Calu3 (cell line): ENCODE results near the gene TCEA2. TPM values are rescaled to one million over a fixed set of nuclear protein-coding genes. Genes with fewer than 3 reads are reported as not detected.

Source experiments
- BruUV-seq: library from RNA; stranded (reverse); fragments of 400-500 nt; replicated peaks from 2 replicates; lab custom pipeline; 2021; lab: Mats Ljungman, UMichigan
- CTCF ChIA-PET: fragments of 300-600 bp; sonication (Branson Sonifier 250); formaldehyde crosslinking; loops from one replicate; lab custom pipeline; 2022; ENCODE audit warnings: antibody characterized with exemption; lab: Charles Lee
- DNase-seq: peaks from one replicate; pipeline ENCODE4 v3.0.0; 2022
- H3K27ac Mint-ChIP-seq: one replicate; pipeline ENCODE4 v1.8.0; 2022; ENCODE audit warnings: mixed read lengths; ENCODE audit not compliant: unreplicated experiment
- H3K27me3 Mint-ChIP-seq: one replicate; pipeline ENCODE4 v1.8.0; 2022; ENCODE audit warnings: mixed read lengths; ENCODE audit not compliant: unreplicated experiment
- H3K36me3 Mint-ChIP-seq: one replicate; pipeline ENCODE4 v1.8.0; 2022; ENCODE audit warnings: mild to moderate bottlenecking, moderate library complexity, mixed read lengths; ENCODE audit not compliant: insufficient read depth, unreplicated experiment
- H3K4me1 Mint-ChIP-seq: one replicate; pipeline ENCODE4 v1.8.0; 2022; ENCODE audit warnings: mild to moderate bottlenecking, low read depth, mixed read lengths; ENCODE audit not compliant: unreplicated experiment
- H3K4me3 Mint-ChIP-seq: one replicate; pipeline ENCODE4 v1.8.0; 2022; ENCODE audit warnings: mild to moderate bottlenecking, low read depth, moderate library complexity, mixed read lengths; ENCODE audit not compliant: unreplicated experiment
- H3K9me3 Mint-ChIP-seq: one replicate; pipeline ENCODE4 v1.8.0; 2022; ENCODE audit warnings: low read depth, mixed read lengths; ENCODE audit not compliant: unreplicated experiment
- intact Hi-C: fragments of 100-400 bp; cut with micrococcal nuclease; formaldehyde crosslinking; loops from one replicate; pipeline ENCODE4 v1.10.0; 2022; ENCODE audit not compliant: unreplicated experiment
- microRNA-seq: library from miRNA; unstranded; fragments of <30 nt; microRNA quantifications from one replicate; pipeline ENCODE4 v1.2.0, GENCODE V29; 2022
- total RNA-seq: library from RNA; stranded (reverse); gene quantifications from 2 replicates; pipeline ENCODE4 v1.2.3, GENCODE V29; 2022
- TF ChIP-seq, protein P1 (sequence below): fragments of 200-600 bp; IDR thresholded peaks from one replicate; pipeline ENCODE4 v1.8.0; 2022; ENCODE audit warnings: antibody characterized with exemption; ENCODE audit not compliant: unreplicated experiment

Gene TCEA2
- total RNA-seq, 1 experiment from 2014 or later: 39.9 TPM

- CTCF ChIA-PET: interaction anchor here (0.7 to 3.2 kb wide), 3 partner anchors 38 to 423 kb away, joined by 3 to 33 read pairs (median 11); no protein-coding TSS in a partner anchor
- intact Hi-C loops: loop anchor here (5.0 kb wide), 2 partner anchors 39 to 84 kb away; partner anchors contain the start of genes C20orf204, LKAAEAR1 and OPRL1
- H3K4me1 Mint-ChIP-seq: peaks cover 8% of the 10 kb centered on the region
Measured at GRCh38 chr20:64121586-64121985, 58.6 kb downstream of the TCEA2 start.

More at GRCh38 chr20:64121586-64121985, 58.6 kb downstream of the TCEA2 start:
- no peak for DNase-seq
- Mint-ChIP-seq H3K27ac (no peak overlapping the region), H3K9me3 (no peaks in the 10 kb centered on the region), H3K27me3 (peaks cover 60% of the 10 kb centered on the region), H3K4me3 (no peak overlapping the region), H3K36me3 (no peaks in the 10 kb centered on the region)
- no TSS peak for BruUV-seq
- TF ChIP-seq, protein P1, sequence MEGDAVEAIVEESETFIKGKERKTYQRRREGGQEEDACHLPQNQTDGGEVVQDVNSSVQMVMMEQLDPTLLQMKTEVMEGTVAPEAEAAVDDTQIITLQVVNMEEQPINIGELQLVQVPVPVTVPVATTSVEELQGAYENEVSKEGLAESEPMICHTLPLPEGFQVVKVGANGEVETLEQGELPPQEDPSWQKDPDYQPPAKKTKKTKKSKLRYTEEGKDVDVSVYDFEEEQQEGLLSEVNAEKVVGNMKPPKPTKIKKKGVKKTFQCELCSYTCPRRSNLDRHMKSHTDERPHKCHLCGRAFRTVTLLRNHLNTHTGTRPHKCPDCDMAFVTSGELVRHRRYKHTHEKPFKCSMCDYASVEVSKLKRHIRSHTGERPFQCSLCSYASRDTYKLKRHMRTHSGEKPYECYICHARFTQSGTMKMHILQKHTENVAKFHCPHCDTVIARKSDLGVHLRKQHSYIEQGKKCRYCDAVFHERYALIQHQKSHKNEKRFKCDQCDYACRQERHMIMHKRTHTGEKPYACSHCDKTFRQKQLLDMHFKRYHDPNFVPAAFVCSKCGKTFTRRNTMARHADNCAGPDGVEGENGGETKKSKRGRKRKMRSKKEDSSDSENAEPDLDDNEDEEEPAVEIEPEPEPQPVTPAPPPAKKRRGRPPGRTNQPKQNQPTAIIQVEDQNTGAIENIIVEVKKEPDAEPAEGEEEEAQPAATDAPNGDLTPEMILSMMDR: no peak

Small RNA genes lying within 50 kb of the gene (microRNA-seq; reads per million reads assigned to microRNA genes)
- 1.1 reads per million for gene MIR6813

Other genes with a start within 250 kb of the TCEA2 start
- gene ZBTB46, start 231.9 kb upstream of the TCEA2 start, total RNA-seq: 2.5 and 3.2 TPM in 2 replicates
- 0.24 TPM in 1 of 2 replicates, not detected in the other for gene ABHD16B, start 201.7 kb upstream of the TCEA2 start, total RNA-seq
- gene TPD52L2, start 197.9 kb upstream of the TCEA2 start, total RNA-seq: 192 and 197 TPM in 2 replicates
- gene DNAJC5, start 168.1 kb upstream of the TCEA2 start, total RNA-seq: 79.9 and 85.9 TPM in 2 replicates
- 85.1 and 86.3 TPM in 2 replicates for gene UCKL1, start 106.8 kb upstream of the TCEA2 start, total RNA-seq
- gene ZNF512B, start 93.3 kb upstream of the TCEA2 start, total RNA-seq: 58.1 and 62.8 TPM in 2 replicates
- gene SAMD10, start 83.6 kb upstream of the TCEA2 start, total RNA-seq: 23.6 and 23.7 TPM in 2 replicates
- gene PRPF6, start 82.1 kb upstream of the TCEA2 start, total RNA-seq: 111 and 113 TPM in 2 replicates
- gene C20orf204, start 27.0 kb upstream of the TCEA2 start, total RNA-seq: 4.9 and 5.0 TPM in 2 replicates
- not detected in 2 replicates for gene SOX18, start 13.6 kb upstream of the TCEA2 start, total RNA-seq
- gene RGS19, start 16.3 kb downstream of the TCEA2 start, total RNA-seq: 17.2 and 17.8 TPM in 2 replicates
- 0.17 and 0.33 TPM in 2 replicates for gene OPRL1, start 16.9 kb downstream of the TCEA2 start, total RNA-seq
- not detected in 2 replicates for gene LKAAEAR1, start 21.2 kb downstream of the TCEA2 start, total RNA-seq
- not detected in 2 replicates for gene NPBWR2, start 44.4 kb downstream of the TCEA2 start, total RNA-seq
- gene MYT1, start 101.3 kb downstream of the TCEA2 start, total RNA-seq: 0.45 TPM in 1 of 2 replicates, not detected in the other
- 61.2 and 62.2 TPM in 2 replicates for gene PCMTD2, start 192.6 kb downstream of the TCEA2 start, total RNA-seq